Stimulated activated CD4-positive, alpha-beta T cell treated with anti-CD3 and anti-CD28 coated beads, Interleukin-4, amount 100 ng/mL, for 4 hours (primary cell): ENCODE data around the gene SCAMP4.
A peak's percentile ranks its signal among the peaks of the same experiment; 100 is the strongest.

ENCODE experiments used
- DNase-seq, 2 experiments: peaks; one replicate each; pipeline ENCODE4 v3.0.0-alpha.2; 2020

The SCAMP4 gene

GRCh38 chr19:1914826-1915341 is 9.7 kb downstream of the SCAMP4 start:
- DNase-seq: no peak

- DNase-seq: no peak
Measured at GRCh38 chr19:1917146-1917545, 11.9 kb downstream of the SCAMP4 start.

GRCh38 chr19:1917926-1918325 is 12.7 kb downstream of the SCAMP4 start:
- no peak for DNase-seq

- DNase-seq: no peak
Measured at GRCh38 chr19:1918975-1919374, 13.8 kb downstream of the SCAMP4 start.

GRCh38 chr19:1920644-1921043 is 15.4 kb downstream of the SCAMP4 start:
- no peak for DNase-seq

- DNase-seq: no peak
Measured at GRCh38 chr19:1921326-1921725, 16.1 kb downstream of the SCAMP4 start.

GRCh38 chr19:1921825-1922224 is 16.6 kb downstream of the SCAMP4 start:
- no peak for DNase-seq

- no peak for DNase-seq
Measured at GRCh38 chr19:1922803-1923202, 17.6 kb downstream of the SCAMP4 start.

GRCh38 chr19:1923319-1923718 is 18.1 kb downstream of the SCAMP4 start:
- peak; percentile 41 to 59 for DNase-seq

- DNase-seq: no peak
Measured at GRCh38 chr19:1924320-1924961, 19.2 kb downstream of the SCAMP4 start.

GRCh38 chr19:1925544-1925943 is 20.3 kb downstream of the SCAMP4 start:
- no peak for DNase-seq

GRCh38 chr19:1929021-1929742 is 24.0 kb downstream of the SCAMP4 start:
- peak; percentile 70 to 81 for DNase-seq

GRCh38 chr19:1931445-1931844 is 26.2 kb downstream of the SCAMP4 start:
- DNase-seq: no peak

- no peak for DNase-seq
Measured at GRCh38 chr19:1932395-1932794, 27.2 kb downstream of the SCAMP4 start.

GRCh38 chr19:1933244-1933643 is 28.0 kb downstream of the SCAMP4 start:
- no peak for DNase-seq

- no peak for DNase-seq
Measured at GRCh38 chr19:1933942-1934341, 28.7 kb downstream of the SCAMP4 start.

- no peak for DNase-seq
Measured at GRCh38 chr19:1935484-1936208, 30.4 kb downstream of the SCAMP4 start.

GRCh38 chr19:1936430-1936829 is 31.2 kb downstream of the SCAMP4 start:
- DNase-seq: no peak

- DNase-seq: no peak
Measured at GRCh38 chr19:1936916-1937610, 31.9 kb downstream of the SCAMP4 start.

- DNase-seq: no peak
Measured at GRCh38 chr19:1938071-1938470, 32.9 kb downstream of the SCAMP4 start.

- DNase-seq: no peak
Measured at GRCh38 chr19:1941146-1942077, 36.2 kb downstream of the SCAMP4 start, which contains the start of gene CSNK1G2. CSNK1G2 (plus strand) TSS chr19:1941172; CDS start chr19:1969773, 28,601 bp downstream.
